Central memory CD8-positive, alpha-beta T cell (primary cell): ENCODE results near the gene PANK1.
"Not testable (repeated sequence)": the region's sequence is repeated elsewhere in the genome, so short reads cannot be mapped to it uniquely, and the experiment has no call there.

Experiments
- ATAC-seq: fragments of 150-1000 bp; cut with Tn5 transposase; replicated peaks from 2 replicates; pipeline ENCODE4 v1.10.0; 2022; ENCODE audit warnings: mild to moderate bottlenecking, moderate FRiP score, moderate number of reproducible peaks; ENCODE audit not compliant: poor library complexity, severe bottlenecking; ENCODE audit errors: extremely low read depth
- DNase-seq, 2 donors: peaks; one replicate each; pipeline ENCODE4 v3.0.0; 2021; ENCODE audit warnings: low spot score in 2 of 2
- H3K27ac Mint-ChIP-seq: one replicate; pipeline ENCODE4 v1.8.0; 2022; ENCODE audit warnings: low read depth, mild to moderate bottlenecking, moderate library complexity, mixed read lengths
- H3K27me3 Mint-ChIP-seq: one replicate; pipeline ENCODE4 v1.8.0; 2022; ENCODE audit warnings: mixed read lengths
- H3K36me3 Mint-ChIP-seq: one replicate; pipeline ENCODE4 v1.8.0; 2022; ENCODE audit warnings: mild to moderate bottlenecking, moderate library complexity, mixed read lengths; ENCODE audit not compliant: insufficient read depth
- H3K4me1 Mint-ChIP-seq: one replicate; pipeline ENCODE4 v1.8.0; 2022; ENCODE audit warnings: mixed read lengths
- H3K4me3 Mint-ChIP-seq: one replicate; pipeline ENCODE4 v1.8.0; 2022; ENCODE audit warnings: mild to moderate bottlenecking, moderate library complexity, mixed read lengths
- H3K9me3 Mint-ChIP-seq: one replicate; pipeline ENCODE4 v1.8.0; 2022; ENCODE audit warnings: mixed read lengths

Gene PANK1

DNA sequence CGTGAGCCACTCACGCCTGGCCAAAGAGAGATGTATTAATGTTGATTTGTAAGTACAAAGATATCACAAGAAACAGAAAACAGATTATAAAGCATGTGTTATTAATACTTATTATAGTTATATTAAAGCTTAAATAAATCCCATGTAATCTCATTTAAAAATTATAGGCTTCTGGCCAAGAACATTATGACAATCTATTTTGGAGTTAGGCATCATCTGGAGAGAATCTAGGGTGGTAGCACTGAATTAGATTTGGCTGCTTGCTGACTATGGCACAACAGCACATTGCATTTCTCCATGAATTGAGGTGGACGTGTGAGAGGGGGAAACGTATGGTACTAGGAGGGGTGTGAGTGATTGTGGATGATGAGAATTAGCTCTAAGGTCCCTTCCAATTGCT is 92.8 kb downstream of the PANK1 start:
- ATAC-seq (no peak), DNase-seq (no peak)
- Mint-ChIP-seq H3K4me3 (no peak overlapping the region), H3K9me3 (no peaks in the 10 kb centered on the region), H3K27me3 (peaks cover 14% of the 10 kb centered on the region), H3K27ac (no peak overlapping the region), H3K4me1 (no peaks in the 10 kb centered on the region), H3K36me3 (peaks cover 2% of the 10 kb centered on the region)

DNA sequence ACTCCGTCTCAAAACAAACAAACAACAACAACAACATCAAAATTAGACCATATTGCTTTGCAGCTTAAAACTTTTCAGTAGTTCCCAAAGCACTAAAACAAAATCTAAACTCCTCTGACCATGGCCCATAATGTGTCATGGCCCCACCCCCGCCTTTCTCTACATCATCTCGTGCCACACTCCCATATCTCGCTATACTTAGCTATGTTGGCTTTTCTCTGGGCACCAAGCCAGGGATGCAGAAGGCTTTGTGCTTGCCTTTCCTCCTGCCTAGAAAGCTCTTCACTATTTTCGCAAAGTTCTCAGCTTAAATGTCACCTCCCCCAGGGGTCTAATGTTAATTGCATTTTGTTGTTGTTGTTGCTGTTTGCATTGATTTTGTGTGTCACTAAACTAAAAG is 94.5 kb downstream of the PANK1 start:
- no peaks in the 10 kb centered on the region for H3K4me1 Mint-ChIP-seq
- peaks cover 2% of the 10 kb centered on the region for H3K36me3 Mint-ChIP-seq
- H3K9me3 Mint-ChIP-seq, result no peaks in the 10 kb centered on the region
- no peak overlapping the region for H3K27ac Mint-ChIP-seq
- no peak overlapping the region for H3K4me3 Mint-ChIP-seq
- DNase-seq (no peak), ATAC-seq (no peak)
- H3K27me3 Mint-ChIP-seq, result peaks cover 12% of the 10 kb centered on the region

GRCh38 chr10:89549510-89549909 is 95.5 kb downstream of the PANK1 start:
- no peak for ATAC-seq
- Mint-ChIP-seq H3K4me1 (no peaks in the 10 kb centered on the region), H3K9me3 (no peaks in the 10 kb centered on the region), H3K36me3 (no peaks in the 10 kb centered on the region), H3K4me3 (no peak overlapping the region), H3K27ac (no peak overlapping the region), H3K27me3 (peaks cover 12% of the 10 kb centered on the region)
- no peak for DNase-seq

DNA sequence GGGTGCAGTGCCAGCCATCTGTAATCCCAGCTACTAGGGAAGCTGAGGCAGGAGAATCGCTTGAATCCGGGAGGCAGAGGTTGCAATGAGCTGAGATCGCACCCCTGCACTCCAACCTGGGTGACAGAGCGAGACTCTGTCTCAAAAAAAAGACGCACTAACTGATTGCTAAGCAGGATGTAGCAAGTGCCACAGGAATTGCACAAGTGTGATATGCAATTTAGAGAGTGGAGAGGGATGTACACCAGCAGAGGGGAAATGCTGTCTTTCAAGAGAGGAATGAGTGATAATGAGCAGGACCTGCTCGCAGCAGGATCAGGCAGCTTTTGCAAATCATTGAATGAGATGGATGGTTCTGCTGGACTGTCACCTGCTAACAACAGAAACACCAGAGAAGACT is 96.4 kb downstream of the PANK1 start:
- DNase-seq (no peak), ATAC-seq (no peak)
- peaks cover 12% of the 10 kb centered on the region for H3K27me3 Mint-ChIP-seq
- H3K4me3 Mint-ChIP-seq, result no peak overlapping the region
- no peaks in the 10 kb centered on the region for H3K9me3 Mint-ChIP-seq
- no peaks in the 10 kb centered on the region for H3K36me3 Mint-ChIP-seq
- no peaks in the 10 kb centered on the region for H3K4me1 Mint-ChIP-seq
- H3K27ac Mint-ChIP-seq, result no peak overlapping the region

GRCh38 chr10:89547853-89548513 is 97.1 kb downstream of the PANK1 start:
- Mint-ChIP-seq H3K36me3 (no peaks in the 10 kb centered on the region), H3K4me3 (no peak overlapping the region), H3K27me3 (peaks cover 15% of the 10 kb centered on the region), H3K27ac (no peak overlapping the region), H3K9me3 (no peaks in the 10 kb centered on the region), H3K4me1 (no peaks in the 10 kb centered on the region)
- DNase-seq (no peak), ATAC-seq (no peak)

GRCh38 chr10:89546651-89547050 is 98.4 kb downstream of the PANK1 start:
- peaks cover 24% of the 10 kb centered on the region for H3K27me3 Mint-ChIP-seq
- not testable (repeated sequence) for H3K4me1 Mint-ChIP-seq, ATAC-seq, H3K36me3 Mint-ChIP-seq, H3K27ac Mint-ChIP-seq, DNase-seq, H3K4me3 Mint-ChIP-seq, H3K9me3 Mint-ChIP-seq

DNA sequence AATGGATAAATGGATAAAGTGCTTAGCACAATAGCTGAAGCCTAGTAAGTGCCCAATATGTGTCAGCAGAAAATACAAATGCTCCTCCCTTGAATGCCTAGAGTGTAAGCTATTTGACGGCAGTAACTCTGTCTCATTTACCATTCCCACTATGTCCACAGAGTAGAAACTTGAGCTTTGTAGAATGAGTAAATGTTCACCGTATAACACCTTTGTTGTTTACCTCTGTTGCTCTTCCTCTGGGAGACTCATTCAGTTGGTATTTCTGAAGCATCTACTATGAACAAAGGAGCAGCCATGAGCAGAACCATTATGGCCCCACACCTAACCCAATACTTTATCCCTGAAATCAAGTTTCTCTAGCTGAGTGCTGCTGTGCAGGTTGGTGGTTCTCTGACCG is 101.2 kb downstream of the PANK1 start:
- H3K27ac Mint-ChIP-seq, result no peak overlapping the region
- no peaks in the 10 kb centered on the region for H3K4me1 Mint-ChIP-seq
- H3K9me3 Mint-ChIP-seq, result no peaks in the 10 kb centered on the region
- DNase-seq (no peak), ATAC-seq (no peak)
- H3K4me3 Mint-ChIP-seq, result no peak overlapping the region
- H3K36me3 Mint-ChIP-seq, result no peaks in the 10 kb centered on the region
- H3K27me3 Mint-ChIP-seq, result peaks cover 35% of the 10 kb centered on the region

DNA sequence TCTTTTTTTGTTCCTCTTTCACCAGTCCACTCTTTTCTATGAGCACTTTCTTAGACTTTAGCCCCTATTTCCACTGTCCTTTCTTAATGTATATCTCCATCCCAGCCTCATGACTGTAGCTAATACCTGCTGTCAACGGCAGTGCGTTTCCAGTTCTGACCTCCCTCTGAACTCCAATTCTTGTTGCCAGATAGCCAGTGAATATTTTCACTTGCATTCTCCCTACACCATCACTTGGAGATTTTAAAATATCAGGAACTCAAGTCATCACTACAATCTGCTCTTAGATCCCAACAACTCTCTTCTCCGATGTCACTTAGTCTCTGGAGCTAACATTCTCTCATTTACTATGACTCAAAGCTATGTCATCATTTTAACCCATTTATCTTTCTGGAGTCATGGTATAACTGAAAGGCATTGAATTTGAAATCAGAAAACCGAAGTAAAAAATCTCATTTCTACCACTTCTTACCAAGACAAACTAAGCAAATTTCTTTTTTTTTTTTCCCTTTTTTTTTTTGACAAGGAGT is 104.6 kb downstream of the PANK1 start:
- no peaks in the 10 kb centered on the region for H3K4me1 Mint-ChIP-seq
- DNase-seq (no peak), ATAC-seq (no peak)
- no peak overlapping the region for H3K4me3 Mint-ChIP-seq
- no peak overlapping the region for H3K27ac Mint-ChIP-seq
- H3K27me3 Mint-ChIP-seq, result peaks cover 39% of the 10 kb centered on the region
- peaks cover 2% of the 10 kb centered on the region for H3K36me3 Mint-ChIP-seq
- H3K9me3 Mint-ChIP-seq, result no peaks in the 10 kb centered on the region

DNA sequence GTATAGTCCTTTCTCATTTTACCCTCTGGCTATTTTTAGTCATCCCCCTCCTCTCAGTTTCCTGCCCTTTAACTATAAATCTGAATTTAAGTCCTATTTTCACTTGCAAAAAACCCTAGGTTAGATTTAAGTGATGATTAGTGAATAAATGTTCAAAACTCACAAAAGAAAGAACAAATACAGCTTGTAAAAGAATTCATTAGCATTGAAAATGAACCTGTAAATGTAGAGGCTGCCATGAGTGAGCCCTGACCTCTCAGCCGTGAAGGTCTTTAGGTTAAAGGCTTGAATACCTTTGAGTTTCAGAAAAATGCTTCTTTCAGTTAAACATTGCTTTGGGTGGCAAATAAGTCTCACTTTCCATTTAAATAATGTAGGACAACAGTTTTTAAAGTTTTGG is 107.7 kb downstream of the PANK1 start:
- no peak for DNase-seq
- Mint-ChIP-seq H3K27me3 (peaks cover 59% of the 10 kb centered on the region), H3K36me3 (peaks cover 2% of the 10 kb centered on the region), H3K27ac (no peak overlapping the region), H3K9me3 (no peaks in the 10 kb centered on the region), H3K4me3 (no peak overlapping the region), H3K4me1 (no peaks in the 10 kb centered on the region)
- no peak for ATAC-seq

GRCh38 chr10:89536013-89536354 is 109.1 kb downstream of the PANK1 start:
- no peak overlapping the region for H3K27ac Mint-ChIP-seq
- ATAC-seq (no peak), DNase-seq (no peak)
- H3K4me1 Mint-ChIP-seq, result no peaks in the 10 kb centered on the region
- peaks cover 2% of the 10 kb centered on the region for H3K36me3 Mint-ChIP-seq
- peaks cover 68% of the 10 kb centered on the region for H3K27me3 Mint-ChIP-seq
- no peaks in the 10 kb centered on the region for H3K9me3 Mint-ChIP-seq
- no peak overlapping the region for H3K4me3 Mint-ChIP-seq

DNA sequence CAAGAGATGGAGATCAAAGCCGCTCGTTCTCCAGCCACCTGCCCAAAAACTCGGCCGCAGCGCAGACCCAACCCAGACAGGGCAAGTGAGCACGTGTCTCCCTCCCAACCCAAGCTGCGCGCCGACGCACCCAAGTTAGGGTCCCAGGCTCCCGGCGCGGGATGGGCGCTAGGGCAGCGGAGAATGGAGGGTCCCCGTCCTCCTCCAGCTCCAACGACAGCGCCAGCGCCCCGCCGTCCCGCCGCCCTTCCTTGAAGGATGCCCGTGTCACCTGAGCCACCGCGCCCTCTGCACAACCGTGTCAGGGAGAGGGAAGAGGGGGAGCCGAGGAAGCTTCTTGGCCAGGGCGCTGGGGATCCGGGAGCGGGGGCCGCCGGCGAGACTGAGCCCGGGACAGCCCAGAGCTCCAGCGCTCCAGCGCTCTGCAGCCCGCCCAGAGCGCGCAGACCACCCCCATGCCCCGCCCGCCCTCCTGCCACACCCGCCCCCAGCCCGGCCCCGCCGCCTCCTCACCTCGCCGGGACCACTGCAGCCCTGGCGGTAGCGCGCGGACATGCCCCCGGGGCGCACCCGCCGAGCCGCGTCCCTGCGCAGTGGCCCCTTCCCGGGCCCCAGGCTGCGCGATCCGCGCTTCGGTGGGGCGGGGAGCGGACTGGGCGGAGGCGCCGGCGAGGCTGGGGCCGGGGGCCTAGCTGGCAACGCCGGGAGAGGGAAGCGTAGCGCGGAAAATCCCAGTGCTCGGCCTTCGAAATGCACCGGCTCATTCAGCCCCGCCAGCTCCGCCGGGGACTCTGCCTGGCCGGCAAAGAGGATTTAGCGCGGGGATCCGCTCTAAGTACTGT is 109.7 kb downstream of the PANK1 start, which contains the start of gene SLC16A12:
SLC16A12 (minus strand) TSS at position 424 of the 842 bp plus-strand sequence. CDS start 73,016 bp downstream, outside the sequence.
- Mint-ChIP-seq H3K27me3 (peaks cover 68% of the 10 kb centered on the region), H3K4me1 (no peaks in the 10 kb centered on the region), H3K4me3 (no peak within 1 kb of the TSS), H3K9me3 (no peaks in the 10 kb centered on the region), H3K36me3 (peaks cover 2% of the 10 kb centered on the region), H3K27ac (no peak within 1 kb of the TSS)
- ATAC-seq (no peak), DNase-seq (no peak)

DNA sequence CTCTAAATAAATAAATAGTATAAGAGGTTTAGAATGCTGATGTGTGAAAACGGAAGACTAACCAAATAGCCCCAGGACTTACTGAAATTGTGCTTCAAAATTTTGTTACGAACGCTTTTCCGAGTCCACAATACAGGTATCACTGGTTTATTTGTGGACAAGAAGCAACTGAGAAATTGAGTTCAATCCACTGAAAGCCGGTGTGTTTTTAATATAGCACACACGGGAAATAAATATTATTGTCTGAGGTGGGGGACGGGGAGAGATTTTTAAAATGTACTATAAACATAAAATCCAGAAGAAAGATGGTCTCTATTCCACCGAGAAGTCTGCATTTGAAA is 110.2 kb downstream of the PANK1 start:
- no peak for ATAC-seq

More for the DNA sequence above, 110.2 kb downstream of the PANK1 start:
- H3K4me3 Mint-ChIP-seq, result no peak overlapping the region
- H3K9me3 Mint-ChIP-seq, result no peaks in the 10 kb centered on the region
- no peaks in the 10 kb centered on the region for H3K4me1 Mint-ChIP-seq
- H3K27me3 Mint-ChIP-seq, result peaks cover 68% of the 10 kb centered on the region
- H3K36me3 Mint-ChIP-seq, result peaks cover 2% of the 10 kb centered on the region
- DNase-seq, result no peak
- H3K27ac Mint-ChIP-seq, result no peak overlapping the region
